ENCODE data around the gene NDOR1.
A peak's percentile ranks its signal among the peaks of the same experiment; 100 is the strongest.
"Not testable (repeated sequence)": the region's sequence is repeated elsewhere in the genome, so short reads cannot be mapped to it uniquely, and the experiment has no call there.

The NDOR1 gene

DNA sequence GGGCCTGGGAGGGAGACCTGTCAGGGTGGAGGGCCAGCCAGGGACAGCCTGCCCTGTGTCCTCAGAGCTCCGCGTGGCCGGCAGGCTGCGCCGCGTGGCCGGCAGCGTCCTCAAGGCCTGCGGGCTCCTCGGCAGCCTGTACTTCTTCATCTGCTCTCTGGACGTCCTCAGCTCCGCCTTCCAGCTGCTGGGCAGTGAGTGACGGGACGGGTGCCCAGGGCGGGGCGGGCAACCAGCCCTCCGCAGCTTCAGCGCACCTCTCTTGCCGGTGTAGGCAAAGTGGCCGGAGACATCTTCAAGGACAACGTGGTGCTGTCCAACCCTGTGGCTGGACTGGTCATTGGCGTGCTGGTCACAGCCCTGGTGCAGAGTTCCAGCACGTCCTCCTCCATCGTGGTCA is 27.0 kb downstream of the NDOR1 start:
- no peak for DNase-seq (ENCODE audit: low spot score)

DNA sequence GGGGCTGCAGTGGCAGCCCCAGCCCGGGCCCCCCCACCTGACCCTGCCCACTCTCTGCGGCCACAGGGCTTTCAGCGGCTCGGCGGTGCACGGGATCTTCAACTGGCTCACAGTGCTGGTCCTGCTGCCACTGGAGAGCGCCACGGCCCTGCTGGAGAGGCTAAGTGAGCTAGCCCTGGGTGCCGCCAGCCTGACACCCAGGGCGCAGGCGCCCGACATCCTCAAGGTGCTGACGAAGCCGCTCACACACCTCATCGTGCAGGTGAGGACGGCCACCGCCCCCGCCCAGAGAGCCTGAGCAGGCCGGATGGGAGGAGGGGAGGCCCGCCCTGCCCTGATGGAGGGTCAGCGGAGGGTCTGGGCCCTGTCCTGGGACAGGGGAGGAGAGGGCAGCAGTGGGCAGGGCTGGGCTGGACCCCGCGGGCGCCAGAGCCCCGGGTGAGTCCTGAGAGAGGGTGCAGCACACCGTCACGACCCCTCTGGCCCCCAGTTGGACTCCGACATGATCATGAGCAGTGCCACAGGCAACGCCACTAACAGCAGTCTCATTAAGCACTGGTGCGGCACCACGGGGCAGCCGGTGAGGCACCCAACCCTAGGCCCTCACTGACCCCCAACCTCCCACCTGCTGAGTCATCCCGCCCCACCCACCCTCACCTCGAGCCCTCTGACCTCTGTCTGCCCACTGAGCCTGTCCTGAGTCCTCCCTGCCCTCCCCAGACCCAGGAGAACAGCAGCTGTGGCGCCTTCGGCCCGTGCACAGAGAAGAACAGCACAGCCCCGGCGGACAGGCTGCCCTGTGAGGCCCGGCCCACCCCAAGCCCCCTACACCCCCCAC is 27.9 kb downstream of the NDOR1 start:
- DNase-seq (ENCODE audit: low spot score), result no peak

DNA sequence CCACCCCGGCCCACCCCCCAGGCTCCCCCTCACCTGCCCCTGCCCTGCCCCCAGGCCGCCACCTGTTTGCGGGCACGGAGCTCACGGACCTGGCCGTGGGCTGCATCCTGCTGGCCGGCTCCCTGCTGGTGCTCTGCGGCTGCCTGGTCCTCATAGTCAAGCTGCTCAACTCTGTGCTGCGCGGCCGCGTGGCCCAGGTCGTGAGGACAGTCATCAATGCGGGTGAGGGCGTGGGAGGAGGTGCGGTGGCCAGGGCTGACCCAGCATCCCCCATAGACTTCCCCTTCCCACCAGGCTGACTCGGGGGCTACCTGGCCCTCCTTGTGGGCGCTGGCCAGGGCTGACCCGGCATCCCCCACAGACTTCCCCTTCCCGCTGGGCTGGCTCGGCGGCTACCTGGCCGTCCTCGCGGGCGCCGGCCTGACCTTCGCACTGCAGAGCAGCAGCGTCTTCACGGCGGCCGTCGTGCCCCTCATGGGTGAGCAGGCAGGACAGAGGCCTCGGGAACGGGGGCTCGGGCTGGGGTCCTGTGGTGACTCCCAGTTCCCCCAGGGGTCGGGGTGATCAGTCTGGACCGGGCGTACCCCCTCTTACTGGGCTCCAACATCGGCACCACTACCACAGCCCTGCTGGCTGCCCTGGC is 28.7 kb downstream of the NDOR1 start:
- DNase-seq (ENCODE audit: low spot score), result no peak

DNA sequence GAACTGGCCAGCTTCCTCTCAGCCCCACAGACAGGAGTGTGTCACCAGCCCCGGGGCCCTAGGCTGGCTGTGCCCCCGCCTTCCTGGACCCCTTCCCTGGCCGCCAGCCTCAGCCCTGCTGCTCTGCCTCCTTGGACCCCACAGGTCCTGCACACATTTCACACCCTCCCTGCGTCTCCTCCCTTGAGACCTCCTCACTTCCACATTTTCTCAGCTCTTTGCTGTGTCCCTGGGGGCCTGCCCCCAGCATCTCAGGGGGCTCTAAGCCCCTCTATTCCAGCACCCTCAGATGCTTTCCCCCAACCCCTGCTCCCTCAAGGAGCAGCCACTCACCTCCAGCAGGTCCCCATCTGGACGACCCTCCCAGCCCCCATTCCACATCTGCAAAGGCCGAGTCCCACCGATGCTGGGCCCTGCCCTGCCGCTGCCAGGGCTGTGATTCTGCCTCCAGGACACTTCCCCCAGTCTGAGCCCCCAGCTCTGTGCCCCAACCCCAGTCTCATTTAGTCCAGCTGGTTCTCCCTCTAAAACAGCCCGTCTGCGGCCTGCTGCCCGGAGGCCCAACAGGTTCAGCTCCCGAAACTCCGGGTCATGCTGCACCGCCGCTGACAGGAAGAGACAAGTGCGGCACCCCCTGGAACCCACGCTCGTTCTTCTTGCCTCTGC is 29.4 kb downstream of the NDOR1 start:
- no peak for DNase-seq (ENCODE audit: low spot score)

DNA sequence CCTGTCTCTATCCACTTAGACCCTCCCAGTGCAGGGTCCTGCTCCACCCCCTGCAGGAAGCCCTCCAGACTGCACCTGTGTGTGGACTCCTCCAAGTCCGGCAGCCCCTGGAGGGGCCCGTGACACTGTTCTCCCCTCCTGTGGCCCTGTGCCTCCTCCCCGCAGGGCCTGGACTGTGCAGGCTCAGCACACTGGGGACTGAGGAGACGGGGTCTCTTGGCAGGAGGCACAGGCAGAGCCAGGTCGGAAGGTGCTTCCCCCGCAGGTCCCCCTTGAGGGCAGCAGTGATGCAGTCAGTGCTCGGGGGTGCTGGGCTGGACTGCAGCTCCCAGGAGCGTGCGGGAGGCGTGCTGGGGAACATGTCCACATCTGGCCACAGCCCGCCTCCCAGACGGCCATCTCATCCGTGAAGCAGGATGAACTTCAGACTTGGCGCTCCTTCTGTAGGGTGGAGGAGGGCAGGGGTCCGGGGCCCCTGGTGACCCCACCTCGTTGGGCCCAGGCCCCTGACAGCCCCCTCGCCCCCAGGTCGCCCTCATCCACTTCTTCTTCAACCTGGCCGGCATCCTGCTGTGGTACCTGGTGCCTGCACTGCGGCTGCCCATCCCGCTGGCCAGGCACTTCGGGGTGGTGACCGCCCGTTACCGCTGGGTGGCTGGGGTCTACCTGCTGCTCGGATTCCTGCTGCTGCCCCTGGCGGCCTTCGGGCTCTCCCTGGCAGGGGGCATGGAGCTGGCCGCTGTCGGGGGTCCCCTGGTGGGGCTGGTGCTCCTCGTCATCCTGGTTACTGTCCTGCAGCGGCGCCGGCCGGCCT is 30.1 kb downstream of the NDOR1 start:
- DNase-seq (ENCODE audit: low spot score), result no peak

DNA sequence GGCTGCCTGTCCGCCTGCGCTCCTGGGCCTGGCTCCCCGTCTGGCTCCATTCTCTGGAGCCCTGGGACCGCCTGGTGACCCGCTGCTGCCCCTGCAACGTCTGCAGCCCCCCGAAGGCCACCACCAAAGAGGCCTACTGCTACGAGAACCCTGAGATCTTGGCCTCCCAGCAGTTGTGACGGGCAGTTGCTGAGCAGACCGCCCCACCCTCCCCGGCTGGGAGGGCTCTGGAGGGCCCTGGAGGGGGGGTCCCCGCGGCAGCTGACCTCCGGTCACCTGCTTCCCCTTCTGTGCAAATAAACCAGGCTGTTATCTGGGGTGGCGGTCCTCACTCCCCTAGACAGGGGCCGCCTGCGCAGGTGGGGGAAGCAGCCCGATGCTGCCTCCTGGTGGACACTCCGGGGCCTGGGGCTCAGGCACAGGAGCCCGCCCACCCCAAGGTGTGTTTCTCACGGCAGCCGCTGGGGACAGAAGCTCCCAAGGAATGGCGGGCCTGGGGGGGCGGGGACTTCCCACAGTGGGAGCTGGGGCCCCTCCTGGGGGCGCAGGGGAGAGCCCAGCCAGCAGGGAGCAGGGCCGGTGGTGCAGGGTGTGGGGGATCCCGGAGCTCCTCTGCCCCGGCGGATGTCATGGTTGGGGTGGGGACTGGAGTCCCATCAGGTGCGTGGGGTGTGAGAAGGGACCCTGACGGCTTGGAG is 30.9 kb downstream of the NDOR1 start:
- peak; percentile 71 for DNase-seq (ENCODE audit: low spot score)

DNA sequence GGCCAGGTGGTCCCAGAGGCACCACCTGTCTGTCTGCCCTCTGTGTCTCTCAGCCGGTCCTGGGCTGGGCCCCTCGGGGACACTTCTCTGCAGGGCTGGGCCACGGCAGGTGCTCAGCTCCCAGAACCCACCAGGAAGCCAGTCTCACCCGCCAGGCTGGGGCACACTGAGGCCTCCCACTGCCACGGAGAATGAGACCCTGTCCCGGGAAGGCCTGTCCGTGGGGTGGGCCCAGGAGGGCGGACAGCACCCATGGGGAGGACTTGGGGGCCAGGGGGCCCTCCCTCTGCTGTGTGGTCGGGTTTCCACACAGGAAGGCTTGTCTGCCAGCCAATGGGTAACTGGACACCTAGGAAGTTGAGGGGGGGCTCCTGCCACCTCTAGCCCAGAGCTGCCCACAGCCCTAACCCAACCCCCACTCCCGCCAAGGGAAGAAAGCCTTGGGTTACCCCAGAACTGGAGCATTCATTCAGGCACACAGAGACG is 31.5 kb downstream of the NDOR1 start:
- no peak for DNase-seq (ENCODE audit: low spot score)

DNA sequence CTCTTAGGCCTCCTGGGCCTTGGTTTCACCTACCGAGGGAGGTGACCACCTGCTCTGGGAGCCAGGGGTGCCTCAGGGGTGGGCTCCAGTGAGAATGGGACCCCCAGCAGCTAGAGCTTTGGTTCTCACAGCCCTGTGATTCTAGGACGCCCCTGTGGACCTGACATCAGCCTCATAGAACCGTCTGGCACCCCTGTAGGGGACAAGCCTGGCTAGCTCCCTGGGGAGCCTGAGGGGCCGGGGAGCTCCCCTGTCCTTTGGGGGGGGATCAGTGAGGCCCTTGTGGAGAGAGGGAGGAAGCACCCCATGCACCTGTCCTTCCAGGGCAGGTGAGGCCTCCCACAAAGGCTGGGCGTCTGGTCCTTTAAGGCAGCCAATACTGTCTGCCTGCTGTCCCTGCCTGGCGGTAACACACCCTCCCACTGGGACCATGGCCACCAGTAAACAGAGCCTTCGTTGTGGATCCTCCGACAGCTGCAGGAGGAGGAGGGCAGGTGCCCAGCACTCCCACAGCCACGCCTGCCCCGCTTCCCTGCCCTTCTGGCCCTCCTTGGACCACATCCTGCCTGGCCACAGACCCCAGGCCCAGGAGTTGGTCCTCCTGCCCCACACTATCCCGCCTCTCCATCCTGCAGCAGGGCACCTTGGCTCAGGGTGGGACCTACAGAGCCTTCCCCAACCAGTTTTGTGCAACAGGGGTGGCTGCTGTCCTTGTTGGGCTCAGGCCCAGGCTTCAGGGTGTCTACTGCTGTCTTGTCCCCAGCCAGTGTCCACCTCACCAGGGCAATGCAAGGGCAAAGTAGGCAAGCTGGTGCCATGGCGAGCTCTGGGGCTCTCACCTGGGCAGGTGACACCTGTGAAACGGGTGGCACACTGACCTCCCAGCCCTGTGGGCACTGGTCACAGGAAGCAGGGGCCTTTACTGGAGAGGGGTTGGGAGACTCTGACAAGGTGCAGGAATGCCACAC is 32.5 kb downstream of the NDOR1 start:
- DNase-seq (ENCODE audit: low spot score), result peak; percentile 76

DNA sequence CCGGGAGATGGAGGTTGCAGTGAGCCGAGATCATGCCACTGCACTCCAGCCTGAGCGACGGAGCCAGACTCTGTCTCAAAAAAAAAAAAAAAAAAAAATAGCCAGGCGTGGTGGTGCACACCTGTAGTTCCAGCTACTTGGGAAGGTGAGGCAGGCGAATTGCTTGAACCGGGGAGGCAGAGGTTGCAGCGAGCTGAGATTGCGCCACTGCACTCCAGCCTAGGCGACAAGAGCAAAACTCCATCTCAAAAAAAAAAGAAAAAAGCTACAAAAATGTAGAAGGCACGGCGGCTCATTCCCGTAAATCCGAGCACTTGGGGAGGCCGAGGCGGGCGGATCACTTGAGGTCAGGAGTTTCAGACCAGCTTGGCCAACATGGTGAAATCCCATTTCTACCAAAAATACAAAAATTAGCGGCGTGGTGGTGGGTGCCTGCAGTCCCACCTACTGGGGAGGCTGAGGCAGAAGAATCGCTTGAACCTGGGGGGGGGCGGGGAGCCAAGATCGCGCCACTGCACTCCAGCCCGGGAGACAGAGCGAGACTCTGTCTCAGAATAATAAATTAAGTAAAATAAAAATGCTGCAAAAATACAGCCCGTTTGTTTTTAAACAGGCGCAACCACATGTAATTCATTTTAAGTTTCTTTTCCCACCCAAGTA is 34.2 kb downstream of the NDOR1 start:
- DNase-seq (ENCODE audit: low spot score), result not testable (repeated sequence)

DNA sequence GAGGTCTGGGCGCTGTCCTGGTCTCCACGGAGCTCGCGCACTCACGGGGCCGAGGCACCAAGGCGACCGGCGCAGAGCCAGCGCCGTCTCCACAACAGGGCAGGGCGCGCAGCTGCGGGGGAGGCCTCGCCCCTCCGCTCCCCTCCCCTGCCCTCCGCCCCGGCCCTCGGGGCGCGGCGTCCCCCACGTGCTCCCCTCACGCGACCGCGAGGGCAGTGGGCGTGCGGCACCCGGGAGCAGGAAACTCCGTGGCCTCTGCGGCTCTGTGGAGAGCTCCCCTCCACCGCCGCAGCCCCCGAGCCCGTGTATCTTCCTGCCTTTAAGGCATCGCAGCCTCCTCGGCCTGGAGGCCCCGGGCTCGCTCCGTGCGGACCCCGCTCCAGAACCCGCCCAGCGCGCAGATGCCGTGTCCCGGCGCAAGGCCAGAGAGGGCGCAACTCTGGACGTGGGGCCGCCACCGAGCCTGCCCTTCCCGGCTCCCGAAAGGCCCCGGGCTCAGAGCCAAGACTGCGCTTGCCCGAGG is 34.9 kb downstream of the NDOR1 start:
- DNase-seq (ENCODE audit: low spot score), result peak; percentile 68

DNA sequence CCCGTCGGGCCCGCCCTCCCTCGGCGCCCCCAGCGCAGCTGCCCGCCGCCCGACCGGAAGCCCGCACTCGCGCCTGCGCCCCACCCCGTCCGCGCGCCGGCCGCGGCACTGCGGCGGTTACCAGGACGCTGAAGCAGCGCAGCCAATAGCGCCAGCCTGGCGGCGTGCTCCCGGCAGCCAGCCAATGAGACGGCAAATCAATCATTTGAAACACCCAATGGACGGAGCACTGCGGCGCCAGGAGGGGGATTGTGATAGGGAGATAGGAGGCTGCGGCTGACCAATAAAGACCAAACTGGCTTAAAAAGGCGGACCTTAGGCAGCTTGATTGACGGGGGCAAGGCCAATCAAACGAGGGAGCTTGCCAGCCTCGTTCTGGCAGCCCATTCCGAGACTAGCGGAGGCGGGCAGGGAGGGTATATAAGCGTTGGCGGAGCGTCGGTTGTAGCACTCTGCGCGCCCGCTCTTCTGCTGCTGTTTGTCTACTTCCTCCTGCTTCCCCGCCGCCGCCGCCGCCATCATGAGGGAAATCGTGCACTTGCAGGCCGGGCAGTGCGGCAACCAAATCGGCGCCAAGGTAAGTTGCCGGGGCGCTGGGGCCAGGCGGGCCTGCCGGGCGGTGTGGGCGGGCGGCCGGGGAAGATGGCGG is 35.5 kb downstream of the NDOR1 start, which contains the start of gene TUBB4B:
TUBB4B (plus strand) TSS at position 447 of the 649 bp plus-strand sequence; CDS start at position 521, 74 bp downstream.
- DNase-seq (ENCODE audit: low spot score), result peak; percentile 100

DNA sequence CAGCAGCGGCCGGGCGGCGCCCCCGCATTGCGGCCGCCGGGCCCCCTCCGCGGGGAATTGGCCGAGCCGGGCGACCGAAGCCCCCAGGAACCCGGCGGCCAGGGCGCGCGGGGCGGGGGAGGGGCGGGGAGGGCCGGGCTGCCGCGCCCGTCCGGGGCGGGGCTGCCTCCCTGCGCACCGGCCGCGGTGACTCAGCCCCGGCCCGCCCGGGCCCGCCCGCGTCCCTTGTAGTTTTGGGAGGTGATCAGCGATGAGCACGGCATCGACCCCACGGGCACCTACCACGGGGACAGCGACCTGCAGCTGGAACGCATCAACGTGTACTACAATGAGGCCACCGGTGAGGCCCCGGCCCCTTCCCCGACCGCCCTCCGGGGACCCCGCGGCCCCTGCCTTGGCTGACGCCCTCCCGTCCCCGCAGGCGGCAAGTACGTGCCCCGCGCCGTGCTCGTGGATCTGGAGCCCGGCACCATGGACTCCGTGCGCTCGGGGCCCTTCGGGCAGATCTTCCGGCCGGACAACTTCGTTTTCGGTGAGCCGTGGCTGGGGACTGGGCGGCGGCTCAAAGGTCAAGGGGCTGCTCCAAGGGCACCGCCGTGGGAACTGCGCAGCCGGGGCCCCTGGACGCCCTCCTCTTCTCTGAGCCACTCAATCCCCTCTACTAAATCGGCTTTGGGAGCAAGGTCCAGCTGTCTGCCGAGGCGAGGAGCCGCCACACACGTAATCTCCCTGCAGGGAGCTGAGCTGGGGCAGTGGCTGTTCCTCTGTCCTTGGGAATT is 36.2 kb downstream of the NDOR1 start:
- no peak for DNase-seq (ENCODE audit: low spot score)

DNA sequence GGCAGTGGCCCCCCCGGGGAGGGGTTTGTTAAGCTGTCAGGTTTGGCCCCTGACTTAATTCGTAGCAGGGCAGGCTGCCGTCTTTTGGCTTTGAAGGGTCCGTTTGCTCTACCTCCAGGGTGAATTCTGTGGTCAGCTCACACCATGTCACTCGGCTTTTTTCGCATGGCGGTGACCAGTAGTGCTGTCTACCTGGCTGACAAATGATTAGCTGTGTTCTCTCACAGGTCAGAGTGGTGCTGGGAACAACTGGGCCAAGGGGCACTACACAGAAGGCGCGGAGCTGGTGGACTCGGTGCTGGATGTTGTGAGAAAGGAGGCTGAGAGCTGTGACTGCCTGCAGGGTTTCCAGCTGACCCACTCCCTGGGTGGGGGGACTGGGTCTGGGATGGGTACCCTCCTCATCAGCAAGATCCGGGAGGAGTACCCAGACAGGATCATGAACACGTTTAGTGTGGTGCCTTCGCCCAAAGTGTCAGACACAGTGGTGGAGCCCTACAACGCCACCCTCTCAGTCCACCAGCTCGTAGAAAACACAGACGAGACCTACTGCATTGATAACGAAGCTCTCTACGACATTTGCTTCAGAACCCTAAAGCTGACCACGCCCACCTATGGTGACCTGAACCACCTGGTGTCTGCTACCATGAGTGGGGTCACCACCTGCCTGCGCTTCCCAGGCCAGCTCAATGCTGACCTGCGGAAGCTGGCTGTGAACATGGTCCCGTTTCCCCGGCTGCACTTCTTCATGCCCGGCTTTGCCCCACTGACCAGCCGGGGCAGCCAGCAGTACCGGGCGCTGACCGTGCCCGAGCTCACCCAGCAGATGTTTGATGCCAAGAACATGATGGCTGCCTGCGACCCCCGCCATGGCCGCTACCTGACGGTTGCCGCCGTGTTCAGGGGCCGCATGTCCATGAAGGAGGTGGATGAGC is 37.0 kb downstream of the NDOR1 start:
- DNase-seq (ENCODE audit: low spot score), result no peak

DNA sequence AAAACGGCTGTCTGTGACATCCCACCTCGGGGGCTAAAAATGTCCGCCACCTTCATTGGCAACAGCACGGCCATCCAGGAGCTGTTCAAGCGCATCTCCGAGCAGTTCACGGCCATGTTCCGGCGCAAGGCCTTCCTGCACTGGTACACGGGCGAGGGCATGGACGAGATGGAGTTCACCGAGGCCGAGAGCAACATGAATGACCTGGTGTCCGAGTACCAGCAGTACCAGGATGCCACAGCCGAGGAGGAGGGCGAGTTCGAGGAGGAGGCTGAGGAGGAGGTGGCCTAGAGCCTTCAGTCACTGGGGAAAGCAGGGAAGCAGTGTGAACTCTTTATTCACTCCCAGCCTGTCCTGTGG is 37.7 kb downstream of the NDOR1 start:
- DNase-seq (ENCODE audit: low spot score), result not testable (repeated sequence)

DNA sequence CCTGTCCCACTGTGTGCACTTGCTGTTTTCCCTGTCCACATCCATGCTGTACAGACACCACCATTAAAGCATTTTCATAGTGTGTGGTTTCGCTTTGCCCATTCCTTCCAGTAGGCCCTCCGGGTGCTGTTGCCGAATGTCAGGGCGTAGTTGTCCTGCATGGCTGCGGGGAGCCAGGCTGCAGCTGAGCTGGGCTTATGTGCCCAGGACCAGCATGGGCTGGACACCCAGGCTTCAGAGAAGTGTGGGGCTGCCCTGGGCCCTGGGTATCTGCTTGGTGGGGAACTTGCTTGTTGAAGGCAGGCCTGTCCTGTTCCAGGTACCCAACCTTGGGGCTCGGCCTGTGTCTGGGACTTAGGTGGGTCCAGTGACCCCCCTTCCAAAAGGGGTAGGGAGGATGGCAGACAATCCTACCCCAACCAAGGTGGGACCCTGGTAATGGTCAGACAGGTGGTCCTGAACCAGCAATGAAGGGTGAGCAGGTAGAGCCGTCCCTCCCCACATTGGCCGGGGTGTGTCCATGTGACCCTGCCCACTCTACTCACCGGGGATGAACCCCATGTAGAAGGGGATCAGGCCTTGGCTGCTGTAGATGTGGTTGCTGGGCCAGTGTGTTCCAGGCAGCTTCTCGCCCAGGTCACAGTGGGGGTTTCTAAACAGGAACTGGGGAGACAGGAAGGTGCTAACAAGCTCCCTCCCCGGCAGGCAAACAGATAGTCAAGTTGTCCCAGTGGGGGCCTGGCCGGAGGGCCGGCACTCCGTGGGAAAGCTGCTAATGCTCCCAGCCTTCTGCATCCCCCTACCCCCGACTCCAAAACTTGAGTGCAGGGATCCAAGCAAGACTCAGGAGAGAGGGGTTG is 38.4 kb downstream of the NDOR1 start:
- DNase-seq (ENCODE audit: low spot score), result no peak
